HepG2 (cell line): Measurements from ENCODE around the gene FN1. TPM values are rescaled to one million over a fixed set of nuclear protein-coding genes. Genes with fewer than 3 reads are reported as not detected.
A peak's percentile ranks its signal among the peaks of the same experiment; 100 is the strongest.

Experiments
- ATAC-seq: fragments of 200-7000 bp; cut with Tn5 transposase; 3 replicates; pipeline ENCODE4 v1.9.1; 2020; ENCODE audit warnings: mild to moderate bottlenecking, moderate library complexity
- BruUV-seq: library from RNA; stranded (reverse); fragments of 400-500 nt; replicated peaks from 2 replicates; lab custom pipeline; 2021; lab: Mats Ljungman, UMichigan
- CTCF ChIA-PET: fragments of 300-600 bp; formaldehyde crosslinking; extraction: SDS; loops from one replicate; lab custom pipeline; 2021; ENCODE audit warnings: low total read pairs, inconsistent platforms, low intra/inter-chr PET ratio; lab: Yijun Ruan, JAX
- POLR2A ChIA-PET: fragments of 350-600 bp; sonication (Branson Sonifier 250); formaldehyde crosslinking; loops from one replicate; lab custom pipeline; 2020; ENCODE audit warnings: antibody characterized with exemption, inconsistent platforms; lab: Yijun Ruan, JAX
- DNase-seq: peaks from one replicate; pipeline ENCODE4 v3.0.0-alpha.2; 2015; ENCODE audit warnings: low spot score
- FAIRE-seq: peaks from 3 replicates; lab custom pipeline; 2011; peaks lifted over from hg19 to GRCh38; lab: Jason Lieb, UNC
- H2AFZ ChIP-seq: one replicate; pipeline ENCODE4 v1.6.1; 2011; ENCODE audit warnings: low read length, inconsistent platforms
- H3K27ac ChIP-seq: fragments of 300-600 bp; 3 replicates; pipeline ENCODE4 v1.8.0; 2011; ENCODE audit warnings: mixed run types, mild to moderate bottlenecking, mixed read lengths, low read length, inconsistent platforms; ENCODE audit not compliant: insufficient read depth; ENCODE audit errors: extremely low read length
- H3K27me3 ChIP-seq, 2 experiments: fragments of 200-600 bp in 1 of 2; 2 replicates in 1 of 2; 3 replicates in 1 of 2; pipeline versions ENCODE4 v1.6.0 to v1.8.0; 2011; ENCODE audit warnings: low read length in 2 of 2, mild to moderate bottlenecking in 2 of 2, moderate library complexity in 2 of 2, inconsistent platforms in 1 of 2; ENCODE audit not compliant: insufficient read depth in 2 of 2, control insufficient read depth in 1 of 2
- H3K36me3 ChIP-seq, 2 experiments: fragments of 200-600 bp in 1 of 2; replicated peaks in 1 of 2; 2 replicates in 1 of 2; 3 replicates in 1 of 2; pipeline versions ENCODE4 v1.5.1 to v1.8.0; 2011; ENCODE audit warnings: low read length in 2 of 2, inconsistent platforms in 1 of 2; ENCODE audit not compliant: insufficient read depth in 2 of 2, control insufficient read depth in 1 of 2
- H3K4me1 ChIP-seq: 2 replicates; pipeline ENCODE4 v1.5.1; 2012; ENCODE audit warnings: low read length, inconsistent platforms; ENCODE audit not compliant: insufficient read depth
- H3K4me2 ChIP-seq: 2 replicates; pipeline ENCODE4 v1.6.0; 2011; ENCODE audit warnings: low read depth, low read length, inconsistent platforms
- H3K4me3 ChIP-seq, 3 experiments: fragments of 200-600 bp in 1 of 3; sonication (generic), shearing (Covaris generic) in 1 of 3; replicated peaks in 1 of 3; 2 replicates each; pipeline ENCODE4 v1.5.1; 2011 to 2016; ENCODE audit warnings: low read length in 3 of 3, inconsistent platforms in 2 of 3, low read depth in 2 of 3, mild to moderate bottlenecking in 2 of 3, control low read depth in 1 of 3, mixed read lengths in 1 of 3; ENCODE audit not compliant: insufficient read depth in 1 of 3
- H3K79me2 ChIP-seq: one replicate; pipeline ENCODE4 v1.6.1; 2011; ENCODE audit warnings: low read length, inconsistent platforms; ENCODE audit not compliant: insufficient read depth
- H3K9ac ChIP-seq: 2 replicates; pipeline ENCODE4 v1.6.0; 2011; ENCODE audit warnings: mild to moderate bottlenecking, low read depth, low read length, inconsistent platforms; ENCODE audit not compliant: insufficient read depth
- H3K9me3 ChIP-seq: 2 replicates; pipeline ENCODE4 v1.5.1; 2012; ENCODE audit warnings: mild to moderate bottlenecking, low read length
- H4K20me1 ChIP-seq: 2 replicates; pipeline ENCODE4 v1.6.0; 2011; ENCODE audit warnings: inconsistent platforms, mild to moderate bottlenecking, low read length, moderate library complexity; ENCODE audit not compliant: insufficient read depth
- AGO2 ChIP-seq: fragments of 200-400 bp; formaldehyde crosslinking; optimal IDR thresholded peaks from 2 replicates; pipeline ENCODE3; 2017; ENCODE audit warnings: mild to moderate bottlenecking, low read depth, low read length, moderate library complexity
- DMAP1 ChIP-seq: IDR thresholded peaks from 2 replicates; pipeline ENCODE4 v1.6.1; 2016
- MYNN ChIP-seq: sonication (generic); formaldehyde crosslinking; IDR thresholded peaks from 2 replicates; pipeline ENCODE4 v1.4.0; 2020; ENCODE audit warnings: mild to moderate bottlenecking, low read depth, missing genetic modification reagents
- NR2F1 ChIP-seq, 2 experiments: fragments of 450-650 bp in 1 of 2; formaldehyde crosslinking in 1 of 2; IDR thresholded peaks; 2 replicates each; pipeline versions ENCODE4 v1.5.0 to v1.6.1; 2016 to 2020; ENCODE audit warnings: mild to moderate bottlenecking in 1 of 2, missing compliant biosample characterization in 1 of 2, missing genetic modification reagents in 1 of 2, moderate library complexity in 1 of 2
- PHF5A ChIP-seq: IDR thresholded peaks from one replicate; pipeline ENCODE4 v1.6.1; 2018; ENCODE audit warnings: low read depth, missing genetic modification reagents; ENCODE audit not compliant: unreplicated experiment
- POLR2A ChIP-seq, 2 experiments: IDR thresholded peaks; 2 replicates each; pipeline ENCODE4 v1.6.1; 2011; ENCODE audit warnings: low read depth in 2 of 2, low read length in 2 of 2, mild to moderate bottlenecking in 1 of 2, moderate library complexity in 1 of 2; ENCODE audit not compliant: insufficient read depth in 1 of 2
- POLR2AphosphoS2 ChIP-seq: IDR thresholded peaks from 2 replicates; pipeline ENCODE4 v1.6.1; 2011; ENCODE audit warnings: low read depth, low read length, improper control_type of control experiment
- POLR2AphosphoS5 ChIP-seq: IDR thresholded peaks from 2 replicates; pipeline ENCODE4 v1.6.1; 2012; ENCODE audit warnings: low read depth, low read length
- POLR2G ChIP-seq: fragments of 200-400 bp; formaldehyde crosslinking; IDR thresholded peaks from 2 replicates; pipeline ENCODE4 v1.6.1; 2018; ENCODE audit warnings: mild to moderate bottlenecking, low read depth, low read length, moderate library complexity
- RBFOX2 ChIP-seq: fragments of 200-400 bp; formaldehyde crosslinking; IDR thresholded peaks from 2 replicates; pipeline ENCODE4 v1.6.1; 2017; ENCODE audit warnings: low read depth, mild to moderate bottlenecking, low read length
- RBM22 ChIP-seq: fragments of 200-400 bp; formaldehyde crosslinking; optimal IDR thresholded peaks from 2 replicates; pipeline ENCODE3; 2017; ENCODE audit warnings: mild to moderate bottlenecking, low read length, moderate library complexity
- SP2 ChIP-seq: sonication (generic); formaldehyde crosslinking; IDR thresholded peaks from 2 replicates; pipeline ENCODE4 v1.5.1; 2020; ENCODE audit warnings: mild to moderate bottlenecking, missing genetic modification reagents
- SRSF4 ChIP-seq: fragments of 200-400 bp; formaldehyde crosslinking; IDR thresholded peaks from one replicate; pipeline ENCODE4 v1.6.1; 2018; ENCODE audit warnings: mild to moderate bottlenecking, low read depth, low read length, moderate library complexity; ENCODE audit not compliant: poor library complexity, severe bottlenecking
- ZNF800 ChIP-seq: sonication (generic); formaldehyde crosslinking; IDR thresholded peaks from 2 replicates; pipeline ENCODE4 v1.4.0; 2020; ENCODE audit warnings: missing genetic modification reagents
- WGBS: methylation state at CpG from one replicate; pipeline ENCODE4 v1.1.6; 2017; ENCODE audit warnings: low lambda C conversion rate; 5-methylcytosine and 5-hydroxymethylcytosine counted together
- in situ Hi-C: cut with HindIII; loops from 2 replicates; pipeline ENCODE4 v1.10.0; 2017; ENCODE audit warnings: low pct_unique_long_range_greater_than_20kb; ENCODE audit not compliant: extremely low pct_ligation_motif_present
- intact Hi-C: fragments of 100-400 bp; cut with micrococcal nuclease; formaldehyde crosslinking; loops from one replicate; pipeline ENCODE4 v1.10.0; 2022; ENCODE audit not compliant: unreplicated experiment
- polyA plus RNA-seq, 8 experiments: library from polyadenylated mRNA; depleted of rRNA in 3 of 8; stranded (reverse) in 7 of 8; unstranded in 1 of 8; fragments of >200 nt; fragmentation: Illumina TruSeq in 4 of 8; extraction: Trizol in 4 of 8; gene quantifications; 2 replicates each; pipeline versions ENCODE4 v1.2.1 to v1.2.3, GENCODE V29; 2011 to 2016; ENCODE audit warnings: low read depth in 4 of 8, missing spikeins in 1 of 8, mixed read lengths in 1 of 8; ENCODE audit not compliant: insufficient read depth in 1 of 8
- total RNA-seq, 5 experiments: library from RNA; depleted of rRNA; stranded (reverse); fragments of >200 nt; fragmentation: Illumina TruSeq; extraction: Trizol; gene quantifications; 2 replicates each; pipeline ENCODE4 v1.2.3, GENCODE V29; 2016; ENCODE audit warnings: low read depth in 1 of 5
- TF ChIP-seq, protein P1 (sequence below): sonication (generic); formaldehyde crosslinking; conservative IDR thresholded peaks from 2 replicates; pipeline ENCODE4 v1.8.0; 2022; ENCODE audit warnings: mild to moderate bottlenecking, moderate library complexity, missing genetic modification reagents

Gene FN1
- total and polyA plus RNA-seq, 2 of the 13 experiments (the other 11 are each of a cell fraction or from before 2014, with no cell fraction given) = 1,847 to 6,471 TPM

DNA sequence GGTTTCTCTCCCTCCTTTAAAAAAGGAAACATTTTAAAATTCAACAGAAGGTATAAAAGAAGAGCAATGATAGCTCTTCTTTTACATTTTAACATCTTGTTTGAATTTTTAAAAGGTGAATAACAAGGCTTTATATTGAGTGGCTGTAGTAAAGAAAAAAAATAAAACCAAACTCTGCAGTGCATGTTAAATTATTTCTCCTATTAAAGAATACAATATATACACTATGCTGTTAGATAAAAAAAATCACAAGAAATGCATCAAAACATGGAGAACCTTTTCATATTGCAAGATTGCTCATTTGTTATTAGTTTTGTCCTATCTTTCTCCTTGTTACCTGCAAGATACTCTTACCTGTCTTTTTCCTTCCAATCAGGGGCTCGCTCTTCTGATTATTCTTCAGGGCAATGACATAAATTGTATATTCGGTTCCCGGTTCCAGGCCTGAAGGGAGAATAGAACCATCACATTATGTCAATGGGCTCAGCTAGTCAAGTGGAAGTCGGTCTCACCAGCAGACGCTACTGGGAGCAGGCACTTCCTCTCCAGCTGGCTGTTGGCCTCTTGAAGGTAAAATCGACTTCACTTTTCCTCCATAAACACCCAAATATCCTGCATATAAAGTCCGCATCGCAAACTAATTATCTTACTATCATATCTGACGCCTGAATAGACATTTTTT, 62.8 kb downstream of the FN1 start:
- H3K79me2 ChIP-seq = no peaks in the 10 kb centered on the region
- H3K9me3 ChIP-seq = no peaks in the 10 kb centered on the region
- H3K27me3 ChIP-seq = no peaks in the 10 kb centered on the region
- no peak overlapping the region for H3K27ac ChIP-seq
- DNase-seq (no peak), ATAC-seq (no peak), FAIRE-seq (no peak)
- H4K20me1 ChIP-seq = peaks cover 15% of the 10 kb centered on the region
- in situ Hi-C loops (no loop called here), intact Hi-C loops (no loop called here)
- no peak overlapping the region for H3K4me3 ChIP-seq
- TF ChIP-seq POLR2G (peak; percentile 73), AGO2 (peak; percentile 84), PHF5A (CRISPR knock-in tag) (peak; percentile 65), MYNN (no peak), ZNF800 (CRISPR knock-in tag) (0 out of 2 replicates have a peak, but pooled peaks have one; percentile 33), POLR2AphosphoS2 (peak; percentile 47; the same call in 1 of the 2 replicates), POLR2A (IDR thresholded peaks at IDR 0.05; ENCODE audit: insufficient read depth in 1 of 2, low read depth in 2 of 2, low read length in 2 of 2) (peak in 1 of 2 experiments; percentile 36; a peak in 1 of 4 replicates), RBFOX2 (peak; percentile 70), SP2 (no peak), POLR2AphosphoS5 (peak; percentile 32; the same call in 1 of the 2 replicates), NR2F1 (CRISPR knock-in tag; IDR thresholded peaks at IDR 0.05) (no peak), DMAP1 (CRISPR knock-in tag) (no peak), RBM22 (peak; percentile 99), SRSF4 (peak; percentile 81)
- TF ChIP-seq, protein P1, sequence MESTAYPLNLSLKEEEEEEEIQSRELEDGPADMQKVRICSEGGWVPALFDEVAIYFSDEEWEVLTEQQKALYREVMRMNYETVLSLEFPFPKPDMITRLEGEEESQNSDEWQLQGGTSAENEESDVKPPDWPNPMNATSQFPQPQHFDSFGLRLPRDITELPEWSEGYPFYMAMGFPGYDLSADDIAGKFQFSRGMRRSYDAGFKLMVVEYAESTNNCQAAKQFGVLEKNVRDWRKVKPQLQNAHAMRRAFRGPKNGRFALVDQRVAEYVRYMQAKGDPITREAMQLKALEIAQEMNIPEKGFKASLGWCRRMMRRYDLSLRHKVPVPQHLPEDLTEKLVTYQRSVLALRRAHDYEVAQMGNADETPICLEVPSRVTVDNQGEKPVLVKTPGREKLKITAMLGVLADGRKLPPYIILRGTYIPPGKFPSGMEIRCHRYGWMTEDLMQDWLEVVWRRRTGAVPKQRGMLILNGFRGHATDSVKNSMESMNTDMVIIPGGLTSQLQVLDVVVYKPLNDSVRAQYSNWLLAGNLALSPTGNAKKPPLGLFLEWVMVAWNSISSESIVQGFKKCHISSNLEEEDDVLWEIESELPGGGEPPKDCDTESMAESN = 0 out of 2 replicates have a peak, but pooled peaks have one; percentile 39
- H3K9ac ChIP-seq = no peak overlapping the region
- no peak overlapping the region for H3K4me2 ChIP-seq
- H3K4me1 ChIP-seq = no peaks in the 10 kb centered on the region
- H3K36me3 ChIP-seq = peaks cover 46 to 97% of the 10 kb centered on the region in 2 experiments
- POLR2A ChIA-PET = no interaction called here
- BruUV-seq = no TSS peak
- 97% methylated on average over 9 of the region's 9 CpGs for WGBS
- no peak overlapping the region for H2AFZ ChIP-seq
- CTCF ChIA-PET = no interaction called here
